Neuron (in vitro differentiated cells): ENCODE measurements around the gene ABCG2.

Experiments used
- H2AFZ ChIP-seq: one replicate; pipeline ENCODE4 v1.6.1; 2013; ENCODE audit warnings: low read depth, mild to moderate bottlenecking, inconsistent platforms, low read length, moderate library complexity
- H3K27me3 ChIP-seq: one replicate; pipeline ENCODE4 v1.6.1; 2013; ENCODE audit warnings: low read length; ENCODE audit not compliant: insufficient read depth
- H3K36me3 ChIP-seq: one replicate; pipeline ENCODE4 v1.6.1; 2013; ENCODE audit warnings: low read length; ENCODE audit not compliant: insufficient read depth
- H3K4me1 ChIP-seq: one replicate; pipeline ENCODE4 v1.6.1; 2013; ENCODE audit warnings: low read length; ENCODE audit not compliant: insufficient read depth
- H3K4me3 ChIP-seq: 2 replicates; pipeline ENCODE4 v1.5.1; 2013; ENCODE audit warnings: mild to moderate bottlenecking, low read length, moderate library complexity
- H3K9me3 ChIP-seq: one replicate; pipeline ENCODE4 v1.6.1; 2013; ENCODE audit warnings: low read length

The ABCG2 gene

GRCh38 chr4:88188738-88189417 lies 30.4 kb upstream of the ABCG2 start:
- Histone ChIP-seq H3K27me3 (no peaks in the 10 kb centered on the region), H3K4me3 (no peak overlapping the region), H3K36me3 (no peaks in the 10 kb centered on the region), H2AFZ (no peak overlapping the region), H3K4me1 (no peaks in the 10 kb centered on the region), H3K9me3 (no peaks in the 10 kb centered on the region)

GRCh38 chr4:88187766-88188165 lies 29.3 kb upstream of the ABCG2 start:
- Histone ChIP-seq H3K36me3 (no peaks in the 10 kb centered on the region), H3K4me1 (no peaks in the 10 kb centered on the region), H3K4me3 (no peak overlapping the region), H3K9me3 (no peaks in the 10 kb centered on the region), H2AFZ (no peak overlapping the region), H3K27me3 (no peaks in the 10 kb centered on the region)

GRCh38 chr4:88185906-88186305 lies 27.5 kb upstream of the ABCG2 start:
- Histone ChIP-seq H3K27me3 (no peaks in the 10 kb centered on the region), H3K4me3 (no peak overlapping the region), H3K36me3 (no peaks in the 10 kb centered on the region), H3K4me1 (no peaks in the 10 kb centered on the region), H2AFZ (no peak overlapping the region), H3K9me3 (no peaks in the 10 kb centered on the region)

- no peak overlapping the region for H3K4me3 ChIP-seq
- no peaks in the 10 kb centered on the region for H3K4me1 ChIP-seq
- H2AFZ ChIP-seq = no peak overlapping the region
- no peaks in the 10 kb centered on the region for H3K27me3 ChIP-seq
- no peaks in the 10 kb centered on the region for H3K36me3 ChIP-seq
- H3K9me3 ChIP-seq = peaks cover 2% of the 10 kb centered on the region
Observed at GRCh38 chr4:88179261-88179660, 20.8 kb upstream of the ABCG2 start.

- Histone ChIP-seq H2AFZ (no peak overlapping the region), H3K9me3 (peaks cover 2% of the 10 kb centered on the region), H3K27me3 (no peaks in the 10 kb centered on the region), H3K36me3 (no peaks in the 10 kb centered on the region), H3K4me1 (no peaks in the 10 kb centered on the region), H3K4me3 (no peak overlapping the region)
Observed at GRCh38 chr4:88178626-88179231, 20.3 kb upstream of the ABCG2 start.

GRCh38 chr4:88177983-88178625 lies 19.7 kb upstream of the ABCG2 start:
- peaks cover 2% of the 10 kb centered on the region for H3K9me3 ChIP-seq
- no peaks in the 10 kb centered on the region for H3K27me3 ChIP-seq
- H3K4me1 ChIP-seq = no peaks in the 10 kb centered on the region
- H3K36me3 ChIP-seq = no peaks in the 10 kb centered on the region
- H2AFZ ChIP-seq = no peak overlapping the region
- no peak overlapping the region for H3K4me3 ChIP-seq

- H3K27me3 ChIP-seq = no peaks in the 10 kb centered on the region
- peaks cover 2% of the 10 kb centered on the region for H3K9me3 ChIP-seq
- no peak overlapping the region for H2AFZ ChIP-seq
- no peaks in the 10 kb centered on the region for H3K36me3 ChIP-seq
- peaks cover 2% of the 10 kb centered on the region for H3K4me1 ChIP-seq
- no peak overlapping the region for H3K4me3 ChIP-seq
Observed at GRCh38 chr4:88172987-88173386, 14.5 kb upstream of the ABCG2 start.

- Histone ChIP-seq H2AFZ (no peak overlapping the region), H3K36me3 (no peaks in the 10 kb centered on the region), H3K4me1 (peaks cover 2% of the 10 kb centered on the region)
Observed at GRCh38 chr4:88171206-88171605, 12.8 kb upstream of the ABCG2 start.

GRCh38 chr4:88169298-88169697 lies 10.9 kb upstream of the ABCG2 start:
- peaks cover 2% of the 10 kb centered on the region for H3K4me1 ChIP-seq
- H3K36me3 ChIP-seq = no peaks in the 10 kb centered on the region
- H3K9me3 ChIP-seq = no peaks in the 10 kb centered on the region
- no peak overlapping the region for H3K4me3 ChIP-seq
- no peak overlapping the region for H2AFZ ChIP-seq
- no peaks in the 10 kb centered on the region for H3K27me3 ChIP-seq

More at GRCh38 chr4:88171206-88171605, 12.8 kb upstream of the ABCG2 start:
- Histone ChIP-seq H3K4me3 (no peak overlapping the region), H3K9me3 (no peaks in the 10 kb centered on the region), H3K27me3 (no peaks in the 10 kb centered on the region)

GRCh38 chr4:88166608-88167007 lies 8.2 kb upstream of the ABCG2 start:
- Histone ChIP-seq H3K27me3 (no peaks in the 10 kb centered on the region), H2AFZ (no peak overlapping the region)

GRCh38 chr4:88163336-88163735 lies 4.9 kb upstream of the ABCG2 start:
- peaks cover 12% of the 10 kb centered on the region for H3K27me3 ChIP-seq
- H3K4me1 ChIP-seq = peaks cover 21% of the 10 kb centered on the region
- H3K9me3 ChIP-seq = no peaks in the 10 kb centered on the region
- H3K36me3 ChIP-seq = no peaks in the 10 kb centered on the region
- no peak overlapping the region for H3K4me3 ChIP-seq
- H2AFZ ChIP-seq = no peak overlapping the region

More at GRCh38 chr4:88166608-88167007, 8.2 kb upstream of the ABCG2 start:
- H3K9me3 ChIP-seq = no peaks in the 10 kb centered on the region
- H3K4me1 ChIP-seq = peaks cover 16% of the 10 kb centered on the region
- H3K36me3 ChIP-seq = no peaks in the 10 kb centered on the region
- no peak overlapping the region for H3K4me3 ChIP-seq

- no peak overlapping the region for H3K4me3 ChIP-seq
- H3K27me3 ChIP-seq = peaks cover 19% of the 10 kb centered on the region
- peaks cover 24% of the 10 kb centered on the region for H3K4me1 ChIP-seq
- H3K9me3 ChIP-seq = no peaks in the 10 kb centered on the region
- no peak overlapping the region for H2AFZ ChIP-seq
- no peaks in the 10 kb centered on the region for H3K36me3 ChIP-seq
Observed at GRCh38 chr4:88162626-88163025, 4.2 kb upstream of the ABCG2 start.

- Histone ChIP-seq H3K9me3 (no peaks in the 10 kb centered on the region), H3K27me3 (peaks cover 25% of the 10 kb centered on the region)
Observed at GRCh38 chr4:88159229-88159725, 838 bp upstream of the ABCG2 start.

More at GRCh38 chr4:88159229-88159725, 838 bp upstream of the ABCG2 start:
- peak overlapping the region; percentile 51 for H3K4me3 ChIP-seq
- no peaks in the 10 kb centered on the region for H3K36me3 ChIP-seq
- peaks cover 24% of the 10 kb centered on the region for H3K4me1 ChIP-seq
- peak overlapping the region; percentile 86 for H2AFZ ChIP-seq
